AML-193 (cell line): ENCODE results near the gene NCBP2L.

ENCODE experiments used
- DNase-seq, 2 experiments: peaks; one replicate each; lab custom pipeline; 2025; lab: John Stamatoyannopoulos, UW

NCBP2L gene

DNA sequence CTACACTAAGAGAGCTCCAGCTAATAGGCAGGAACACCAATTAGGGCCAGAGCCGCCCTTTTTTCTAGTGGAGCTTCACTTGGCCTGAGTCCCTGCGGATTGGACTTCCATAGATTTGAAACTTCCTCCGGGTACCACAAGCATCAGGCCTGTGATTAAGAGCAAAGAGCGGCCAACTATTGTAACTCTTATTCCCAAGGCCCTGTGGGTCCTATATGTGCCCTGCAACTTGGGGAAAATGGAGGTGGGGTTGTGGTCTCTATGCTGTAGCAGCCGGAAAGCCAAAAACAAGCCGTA lies at the start of gene NCBP2L:
Gene NCBP2L, plus strand, starts transcription at position 198 of the 297 bp plus-strand sequence. CDS start 16,488 bp downstream, outside the sequence.
- DNase-seq = no peak

DNA sequence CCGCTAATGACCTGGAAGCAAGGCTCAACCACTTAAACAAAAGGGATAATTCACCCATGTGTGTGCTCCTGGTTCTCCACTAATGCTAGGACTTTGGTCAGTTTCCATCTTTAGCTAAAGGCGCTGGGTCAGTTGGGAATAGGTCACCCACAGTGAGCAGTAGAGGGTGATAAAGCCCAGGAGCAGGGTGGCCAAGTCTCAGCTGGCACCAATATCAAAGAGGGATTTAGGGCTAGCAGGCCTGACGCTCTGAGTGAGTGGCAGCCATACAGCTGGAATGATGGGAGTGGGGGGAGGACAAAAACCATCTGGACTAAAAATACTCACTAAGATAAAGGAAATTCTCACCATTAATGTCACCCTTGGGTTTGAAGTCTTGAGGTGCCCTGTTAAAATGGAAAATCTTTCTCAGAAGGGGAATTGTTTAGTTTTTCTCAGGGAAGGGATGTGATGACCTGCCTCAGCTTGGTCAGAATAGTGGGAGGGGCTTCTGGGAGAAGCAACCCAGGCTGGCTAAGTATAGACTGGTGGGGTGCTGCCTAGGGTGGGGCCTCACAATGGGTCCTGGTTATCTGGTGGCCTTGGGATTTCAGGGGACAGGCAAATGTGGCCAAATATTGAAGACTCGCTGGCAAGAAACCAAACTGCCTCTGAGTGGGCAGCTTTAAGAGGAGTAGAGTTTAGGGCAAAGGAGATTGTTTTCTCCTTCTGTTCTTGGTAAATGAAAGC lies 49.0 kb upstream of the NCBP2L start:
- no peak for DNase-seq

DNA sequence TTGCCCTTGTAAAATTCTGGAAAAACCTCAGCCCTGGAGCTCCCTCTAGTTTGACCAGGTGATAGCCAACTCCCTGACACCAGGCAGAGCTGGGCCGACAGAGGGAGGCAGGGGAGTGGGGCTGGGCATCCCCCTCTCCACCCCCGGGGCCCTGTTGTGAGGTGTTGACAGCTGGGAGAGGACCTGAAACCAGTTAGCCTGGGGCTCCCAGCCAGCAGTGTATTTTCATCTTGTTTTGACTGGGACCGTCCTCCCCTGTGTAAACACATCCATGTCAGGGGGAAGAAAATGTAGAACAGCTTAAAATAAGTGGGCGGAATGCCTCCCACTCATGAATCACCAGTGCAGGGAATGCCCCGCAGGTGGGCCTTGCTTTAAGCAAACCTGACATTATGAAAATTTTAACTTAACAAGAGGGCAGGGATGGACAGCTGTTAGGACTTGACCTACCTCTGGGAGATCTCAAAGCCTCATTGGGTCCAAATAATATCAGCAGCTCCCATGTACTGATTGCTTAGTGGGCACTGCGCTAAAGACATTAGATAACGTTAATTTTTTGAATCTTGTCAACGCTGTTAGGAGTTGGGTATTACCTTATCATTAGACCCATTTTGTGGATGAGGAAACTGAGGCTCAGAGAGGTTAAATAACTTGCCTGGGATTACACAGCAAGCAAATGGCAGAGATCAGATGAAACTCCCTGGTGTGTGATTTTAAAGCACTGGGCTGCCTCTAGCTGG lies 47.8 kb upstream of the NCBP2L start:
- DNase-seq = no peak

DNA sequence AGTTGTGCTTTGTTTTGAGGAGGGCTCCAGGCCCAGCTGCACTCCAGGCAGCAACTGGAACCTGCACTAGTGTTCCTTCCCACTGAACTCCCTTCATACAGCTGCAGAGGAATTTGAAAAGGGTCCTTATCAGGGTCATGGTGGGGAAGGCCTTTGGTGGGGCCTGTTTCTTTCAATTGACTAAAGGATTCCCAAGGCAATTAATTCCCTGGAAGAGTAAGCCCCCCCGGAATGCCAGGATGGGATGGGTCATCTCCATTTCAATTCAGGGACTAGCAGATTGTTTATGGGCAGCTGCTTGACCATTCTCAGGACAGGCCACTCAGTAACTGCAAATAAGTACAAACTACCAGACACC lies 47.3 kb upstream of the NCBP2L start:
- no peak for DNase-seq

DNA sequence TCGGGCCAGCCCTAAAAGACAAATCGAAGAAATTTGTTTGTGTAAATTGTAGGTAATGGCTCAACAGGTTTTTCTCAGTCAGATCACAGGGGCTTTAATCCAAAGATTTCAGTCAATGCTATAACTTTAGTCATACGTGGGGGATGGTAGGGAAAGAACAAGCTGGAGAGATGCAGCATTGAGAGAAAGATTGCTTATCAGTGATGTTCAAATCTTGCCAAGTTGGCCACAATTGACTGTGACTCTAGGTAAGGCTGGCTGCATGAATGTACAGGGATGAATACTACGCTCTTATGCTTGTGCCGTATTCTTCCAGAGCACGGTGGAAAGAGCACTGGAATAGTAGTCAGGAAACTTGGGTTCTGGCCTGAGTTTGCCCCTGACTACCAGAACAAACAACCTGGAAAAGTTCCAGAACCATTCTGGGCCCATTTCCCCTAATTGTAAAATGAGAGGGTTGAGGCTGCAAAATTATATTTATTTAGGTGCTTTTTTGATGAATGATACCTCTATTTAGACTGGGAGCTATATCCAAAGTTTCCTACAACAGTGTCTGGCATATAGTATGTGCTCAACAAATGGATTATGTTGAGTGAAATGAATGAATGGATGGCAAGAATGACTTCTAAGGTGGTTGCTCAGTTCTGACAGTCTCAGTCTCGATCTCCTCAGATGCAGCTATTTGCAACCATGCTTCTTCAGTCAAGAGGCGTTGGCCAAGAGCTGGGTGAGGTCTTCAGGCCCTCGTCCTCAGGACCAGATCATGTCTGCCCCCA lies 46.4 kb upstream of the NCBP2L start:
- no peak for DNase-seq

DNA sequence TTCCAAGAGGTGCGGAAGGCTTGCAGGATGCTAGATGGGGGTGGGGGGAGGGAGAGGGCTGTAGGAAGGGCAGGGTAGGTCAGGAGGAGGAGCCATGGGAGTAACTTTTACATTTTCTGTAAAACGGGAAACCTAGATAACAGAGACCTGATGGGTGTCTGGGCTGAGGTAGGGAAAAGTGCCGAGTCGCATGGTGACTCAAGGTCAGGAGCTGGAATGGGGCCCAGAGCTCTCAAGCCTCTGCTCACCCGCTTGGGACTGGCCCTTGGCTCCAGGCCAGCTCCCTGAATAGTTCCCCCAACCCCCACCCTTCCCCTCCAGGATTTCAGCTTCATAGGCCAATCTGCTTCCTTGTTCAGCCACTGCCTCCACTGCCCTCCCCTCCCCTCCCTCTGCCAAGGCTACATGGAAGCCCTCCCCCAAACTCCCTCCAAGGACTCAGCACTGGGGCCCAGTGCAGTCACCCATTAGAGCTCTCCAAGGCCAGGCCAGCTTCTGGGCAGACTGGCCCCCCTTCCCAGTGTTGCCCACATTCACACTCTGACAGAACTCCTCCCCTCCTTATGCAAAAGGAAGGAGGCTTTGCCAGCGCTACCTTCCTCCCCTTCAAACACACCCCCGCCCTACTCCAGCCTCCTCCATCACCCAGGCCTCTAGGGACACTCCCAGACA lies 45.6 kb upstream of the NCBP2L start:
- DNase-seq = no peak

DNA sequence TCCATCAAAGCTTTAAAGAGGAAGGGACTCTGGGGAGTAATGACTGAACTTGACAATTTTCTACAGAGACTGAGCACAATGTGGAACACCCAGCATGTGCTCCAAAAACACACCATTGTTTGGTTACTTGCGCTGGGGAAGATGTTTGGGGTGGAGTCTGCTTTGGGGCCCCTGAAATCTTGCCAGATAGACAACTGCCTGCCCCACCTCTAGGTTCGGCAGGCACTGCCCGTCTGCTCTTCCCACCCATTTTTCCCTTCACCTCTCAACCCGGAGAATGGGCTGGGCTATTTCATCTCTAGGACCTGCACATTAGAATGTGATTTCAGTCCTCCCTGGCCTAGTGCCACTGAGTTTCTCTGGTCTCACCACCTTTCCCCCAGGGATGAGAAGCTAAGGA lies 43.8 kb upstream of the NCBP2L start:
- DNase-seq = no peak

DNA sequence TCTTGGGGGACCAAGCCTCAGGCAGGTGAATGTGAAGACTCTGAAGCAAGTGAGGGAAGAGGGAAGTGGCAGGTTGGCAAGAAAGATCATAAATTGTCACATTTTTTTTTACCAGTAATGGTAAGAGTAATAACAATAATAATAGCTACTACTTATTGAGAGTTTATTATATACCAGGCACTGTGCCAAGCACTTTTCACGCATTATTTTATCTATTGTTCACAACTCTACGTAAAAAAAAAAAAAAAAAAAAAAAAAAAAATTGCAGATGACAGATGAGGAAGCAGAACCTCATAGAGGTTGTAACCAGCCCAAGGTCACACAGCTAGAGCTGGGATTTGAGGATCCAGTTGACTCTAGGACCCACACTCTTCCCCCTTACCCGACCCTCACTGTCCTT lies 42.9 kb upstream of the NCBP2L start:
- DNase-seq = no peak

DNA sequence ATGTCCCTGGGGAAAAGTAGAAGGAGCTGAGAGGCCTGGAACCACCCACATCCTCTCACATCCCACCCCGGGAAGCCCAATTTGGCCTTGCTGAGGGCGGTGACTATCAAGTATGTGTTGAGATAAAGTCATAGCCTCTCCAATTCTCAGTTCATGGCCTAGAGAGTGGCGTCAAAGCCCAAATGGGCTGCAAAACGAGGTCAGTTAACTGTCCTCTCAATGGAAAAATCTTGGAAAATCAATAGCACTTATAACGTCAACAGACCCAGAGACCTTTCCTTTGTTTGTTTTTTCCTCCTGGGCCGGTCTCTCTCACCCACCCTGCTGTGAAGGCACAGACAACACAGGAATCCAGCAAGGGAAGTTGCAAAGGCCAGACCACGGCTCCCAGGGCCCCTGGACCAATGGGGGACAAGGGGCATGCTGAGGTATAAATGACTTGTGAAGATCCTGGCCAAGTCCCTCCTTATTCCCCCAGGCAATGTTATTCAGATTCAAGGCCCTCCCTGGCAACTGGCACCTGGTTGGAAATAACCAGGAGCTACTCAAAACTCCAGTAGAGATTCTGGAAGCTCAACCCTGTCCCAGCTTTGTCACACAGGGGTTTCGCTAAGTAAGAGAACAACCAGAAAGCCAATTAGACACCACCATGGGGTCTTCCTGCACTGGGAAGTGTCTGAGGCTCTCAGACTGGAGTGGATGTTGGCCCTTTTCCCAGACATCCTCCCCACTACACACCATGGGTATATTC lies 40.6 kb upstream of the NCBP2L start:
- DNase-seq = no peak

DNA sequence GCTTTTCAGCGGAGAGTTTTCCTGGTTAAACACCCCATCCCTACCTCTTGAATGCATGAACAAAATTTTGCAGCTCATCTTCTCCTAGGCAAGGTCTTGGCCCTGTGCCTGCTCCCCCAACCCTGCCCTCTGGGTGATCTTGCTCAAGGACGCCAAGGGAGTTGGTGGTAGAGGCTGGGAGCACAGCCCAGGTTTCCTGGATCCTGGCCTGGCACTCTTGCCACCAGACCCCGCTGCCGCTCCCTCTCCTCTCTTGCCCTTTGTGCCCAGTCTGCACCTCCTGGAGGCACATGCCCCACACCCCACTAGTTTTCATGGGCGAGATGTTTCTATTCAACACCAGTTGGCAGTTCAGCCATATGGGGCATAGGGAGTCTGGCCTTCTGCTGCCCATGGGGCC lies 39.3 kb upstream of the NCBP2L start:
- DNase-seq = no peak

DNA sequence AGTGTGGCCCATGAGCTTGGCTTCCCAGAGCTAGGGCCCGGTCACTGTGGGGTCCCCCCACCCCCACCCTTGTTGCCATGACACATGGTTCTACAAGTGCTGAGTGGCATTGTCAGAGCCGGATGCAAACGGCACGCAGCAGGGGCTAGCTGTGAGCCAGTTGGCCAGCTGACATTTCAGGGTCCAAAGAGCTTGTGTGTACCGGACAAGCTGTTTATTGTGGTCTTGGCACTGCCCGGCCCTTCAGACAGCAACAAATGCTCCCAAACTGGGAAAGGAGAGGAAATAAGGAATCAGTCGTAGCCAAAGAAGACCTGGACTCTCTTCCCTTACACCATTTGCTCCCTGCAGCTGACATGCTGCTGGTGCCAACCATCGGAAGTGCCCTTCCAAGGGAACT lies 38.8 kb upstream of the NCBP2L start:
- DNase-seq = no peak

DNA sequence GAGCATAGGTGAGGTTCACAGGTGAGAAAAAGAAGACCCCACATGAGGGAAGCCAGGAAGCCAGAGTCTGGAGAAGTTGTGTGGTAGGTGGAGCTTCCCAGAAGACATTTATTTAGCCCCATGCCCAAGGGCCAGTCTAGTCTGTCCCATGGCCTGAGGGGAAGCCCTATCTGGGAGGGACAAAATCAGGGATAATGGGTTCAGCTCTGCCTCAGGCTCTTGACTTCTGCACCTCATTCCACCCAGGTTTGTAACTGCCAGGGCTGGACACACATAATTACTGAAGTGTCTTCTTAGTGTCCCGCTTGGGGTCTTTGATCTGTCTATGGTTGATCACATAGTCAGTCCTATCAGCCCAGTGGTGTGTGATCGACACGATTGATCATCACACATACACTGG lies 38.0 kb upstream of the NCBP2L start:
- no peak for DNase-seq

DNA sequence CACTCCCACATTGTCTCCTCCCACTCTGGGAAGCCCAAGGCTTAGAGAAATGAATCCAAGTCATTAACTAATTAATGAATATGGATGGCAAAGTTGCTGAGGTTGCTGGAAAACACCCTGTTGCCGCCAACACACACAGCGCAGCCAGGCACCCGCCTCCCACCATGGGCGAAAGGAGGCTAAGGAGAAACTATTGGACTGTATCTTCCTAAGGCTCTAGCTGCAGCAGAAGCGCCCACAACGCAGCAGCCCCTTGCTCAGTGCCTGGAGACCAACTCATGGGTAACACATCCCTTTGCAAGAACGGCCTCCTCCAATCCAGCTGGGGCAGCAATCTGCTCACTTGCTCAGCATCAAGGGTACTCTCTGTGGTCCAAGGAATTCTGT lies 36.1 kb upstream of the NCBP2L start:
- no peak for DNase-seq

DNA sequence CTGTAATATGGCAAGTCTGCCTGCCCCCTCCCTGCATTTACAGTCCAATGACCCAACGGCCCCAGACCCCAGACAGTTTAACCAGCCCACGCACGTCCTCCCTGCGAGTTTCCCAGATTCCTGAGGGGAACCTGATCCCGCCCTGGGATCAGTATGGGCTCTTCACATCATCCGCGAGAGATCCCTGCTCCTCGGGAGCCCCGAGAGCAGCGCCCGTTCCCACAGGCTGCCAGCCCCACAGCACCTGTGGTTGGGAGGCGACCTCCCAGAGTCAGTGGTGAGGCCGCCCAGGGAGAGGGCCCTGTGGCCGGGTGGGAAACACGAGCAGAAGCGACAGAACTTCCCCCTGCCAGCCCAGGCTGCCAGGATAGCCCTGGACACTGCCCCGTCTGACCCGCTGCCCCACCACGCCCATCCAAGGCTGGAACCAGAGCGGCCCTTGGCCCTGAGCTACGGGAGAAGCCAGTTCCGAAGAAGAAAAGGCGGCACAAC lies 34.8 kb upstream of the NCBP2L start:
- no peak for DNase-seq

DNA sequence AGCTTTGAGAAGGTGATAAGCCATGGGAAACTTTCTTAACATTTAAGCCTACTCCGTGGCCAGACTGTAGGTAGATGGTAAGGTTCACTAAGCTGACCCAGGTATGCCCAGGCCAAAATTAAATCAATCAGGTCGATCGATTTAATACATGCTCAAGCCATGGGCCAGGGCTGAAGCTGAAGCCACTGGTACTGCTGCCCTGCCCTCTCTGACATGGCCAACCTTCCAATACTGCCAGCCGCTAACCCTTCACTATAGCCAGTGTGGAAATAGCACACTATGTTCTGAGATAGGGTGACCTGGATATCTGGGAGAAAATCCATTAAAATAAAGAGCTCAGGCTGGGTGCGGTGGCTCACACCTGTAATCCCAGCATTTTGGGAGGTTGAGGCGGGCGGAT lies 33.5 kb upstream of the NCBP2L start:
- DNase-seq = no peak

DNA sequence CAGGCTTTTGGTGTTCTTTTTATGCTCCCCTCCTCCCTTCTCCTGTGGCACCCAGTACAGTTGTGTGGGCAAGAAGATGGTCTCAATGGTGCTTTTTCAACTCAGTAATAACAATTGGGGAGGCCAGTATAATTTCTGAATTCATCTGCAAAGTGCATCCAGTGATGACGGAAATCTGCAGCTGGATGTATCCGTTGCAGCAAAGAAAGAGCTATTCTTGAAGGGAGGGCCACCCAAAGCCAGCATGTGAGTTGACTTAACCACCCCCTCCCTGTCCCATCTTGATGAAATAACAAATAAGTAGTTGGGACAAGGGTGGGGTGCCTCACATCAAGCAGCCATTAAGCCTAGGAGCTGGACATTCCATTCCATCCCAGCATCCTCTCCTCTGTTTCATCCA lies 32.7 kb upstream of the NCBP2L start:
- DNase-seq = no peak

DNA sequence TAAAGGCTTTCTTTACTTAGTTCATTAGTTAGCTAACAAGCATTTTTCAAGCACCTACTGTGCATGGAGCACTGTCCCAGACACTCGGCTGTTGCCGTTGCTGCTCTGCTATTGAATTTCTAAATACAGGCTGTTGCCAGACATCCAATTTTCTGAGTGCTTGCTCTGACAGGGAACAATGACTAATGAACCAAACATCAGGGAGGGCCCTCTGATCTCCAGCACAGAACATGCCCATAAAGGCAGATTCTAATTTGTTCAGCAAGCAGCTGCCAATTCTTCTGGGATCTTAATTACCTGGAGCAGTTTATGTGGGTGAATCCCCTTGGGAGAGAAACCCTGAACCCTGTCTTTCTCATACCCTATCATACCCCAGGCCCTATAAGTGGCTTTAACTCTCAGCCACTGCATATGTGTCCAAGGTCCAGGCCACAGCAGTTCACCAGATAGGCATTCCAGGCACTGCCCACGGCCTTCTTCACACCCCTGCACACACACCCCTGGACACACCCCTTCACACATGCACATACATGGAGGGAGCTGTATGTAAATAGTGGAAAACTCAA lies 29.9 kb upstream of the NCBP2L start:
- DNase-seq = no peak

DNA sequence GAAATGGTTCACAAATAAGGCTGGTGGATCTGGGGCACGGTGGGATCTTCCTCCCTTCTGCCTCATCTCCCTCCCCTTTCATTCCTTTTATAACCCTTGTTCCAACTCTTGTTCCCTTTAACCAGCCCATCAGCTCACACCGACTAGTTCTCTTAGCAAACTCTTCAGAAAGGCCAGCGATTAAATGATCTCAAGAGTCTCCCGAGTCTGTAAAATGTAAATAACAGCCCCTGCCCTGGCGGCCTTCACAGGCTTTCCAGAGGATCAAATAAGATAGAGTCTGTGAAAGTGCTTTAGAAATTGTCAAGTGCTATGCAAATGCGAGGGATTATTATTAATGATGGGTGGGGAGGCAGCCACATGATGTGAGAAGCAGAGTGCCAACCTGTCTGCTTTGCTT lies 29.0 kb upstream of the NCBP2L start:
- no peak for DNase-seq

DNA sequence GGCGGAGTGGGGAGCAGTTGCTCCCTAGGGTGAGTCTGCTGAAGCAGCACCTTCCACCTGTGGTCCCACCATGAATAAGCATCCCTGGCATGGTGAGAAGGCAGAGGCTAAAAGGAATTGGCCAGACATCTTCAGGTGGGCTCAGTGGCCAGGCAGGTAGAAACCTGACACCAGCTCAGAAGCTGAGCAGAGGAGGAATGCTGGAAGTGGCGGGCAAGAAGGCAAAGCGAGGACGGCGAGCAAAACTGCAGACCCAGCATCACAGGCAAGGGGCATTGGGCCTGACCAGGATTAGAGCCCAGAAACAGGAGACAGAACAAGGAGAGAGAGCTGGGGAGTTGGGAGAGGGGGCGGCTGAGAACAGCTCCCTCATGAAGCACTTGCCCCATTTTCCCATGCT lies 27.3 kb upstream of the NCBP2L start:
- DNase-seq = no peak

DNA sequence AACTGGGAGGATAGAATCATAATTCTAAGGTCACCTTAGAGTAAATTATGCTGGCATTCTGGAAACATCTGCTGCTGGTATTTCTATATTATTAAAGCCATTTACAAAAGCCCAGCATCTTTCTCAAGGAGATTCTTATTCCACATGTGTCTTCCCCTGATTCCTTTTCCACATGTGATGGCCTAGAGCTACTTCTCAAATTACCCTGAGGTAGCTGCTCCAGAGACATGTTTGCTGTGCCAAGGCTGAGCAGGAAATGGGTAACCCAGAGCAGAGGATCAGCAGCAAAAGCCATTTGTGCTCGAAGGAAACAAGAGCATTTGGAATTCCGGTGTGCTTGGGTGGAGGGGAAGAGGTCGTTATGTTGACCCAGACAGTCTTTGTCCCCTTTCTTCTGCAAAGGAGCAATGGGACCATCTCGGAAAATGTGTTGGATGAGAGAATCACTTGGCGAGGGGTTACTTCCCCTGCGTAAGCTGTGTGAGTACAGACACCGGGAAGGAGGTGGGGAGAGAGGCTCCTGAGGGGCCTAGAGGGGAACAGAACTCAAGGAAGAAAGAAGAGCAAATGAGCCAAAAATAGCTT lies 26.6 kb upstream of the NCBP2L start:
- DNase-seq = no peak

DNA sequence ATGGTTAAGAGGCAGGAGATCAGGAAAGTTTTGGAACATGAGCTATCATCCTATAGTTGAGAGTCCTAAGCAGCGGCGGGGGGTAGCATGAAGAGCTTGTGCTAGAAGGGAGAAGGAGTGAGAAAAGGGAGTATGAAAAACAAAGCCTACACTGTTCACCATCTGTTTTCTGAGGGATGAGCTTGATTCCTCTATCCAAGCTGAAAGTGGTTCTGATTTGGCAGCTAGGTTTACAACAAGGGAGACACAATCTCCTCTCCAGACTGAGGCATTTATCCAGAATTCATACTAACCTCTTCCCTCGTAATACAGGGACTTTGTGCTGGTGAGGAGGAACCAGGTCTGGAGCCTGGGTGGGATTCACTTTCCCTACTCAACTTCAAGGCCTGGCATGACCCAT lies 25.5 kb upstream of the NCBP2L start:
- DNase-seq = no peak
